Measurements from ENCODE around the gene CACFD1.

CACFD1 gene

GRCh38 chr9:133477992-133478850 lies 18.4 kb downstream of the CACFD1 start:
- Histone ChIP-seq H3K79me2 (no peaks in the 10 kb centered on the region), H3K9me3 (ENCODE audit: control insufficient read depth, low read length) (no peaks in the 10 kb centered on the region), H3K27me3 (ENCODE audit: control insufficient read depth, insufficient read depth, low read length) (no peaks in the 10 kb centered on the region), H3K4me1 (no peaks in the 10 kb centered on the region), H3K4me2 (ENCODE audit: low read length) (peak overlapping the region; percentile 70), H3K4me3 (ENCODE audit: low read depth, low read length) (peak overlapping the region; percentile 42), H3K27ac (no peak overlapping the region), H3K9ac (no peak overlapping the region), H3K36me3 (ENCODE audit: control insufficient read depth, insufficient read depth, low read length) (no peaks in the 10 kb centered on the region), H2AFZ (peak overlapping the region; percentile 83)
- no peak for TF ChIP-seq CTCF (IDR thresholded peaks at IDR 0.05)

- Histone ChIP-seq H3K4me3 (ENCODE audit: low read depth, low read length) (peak within 1 kb of the TSS; percentile 42), H3K36me3 (ENCODE audit: control insufficient read depth, insufficient read depth, low read length) (no peaks in the 10 kb centered on the region), H3K9ac (no peak within 1 kb of the TSS), H2AFZ (peak within 1 kb of the TSS; percentile 83), H3K79me2 (no peaks in the 10 kb centered on the region), H3K9me3 (ENCODE audit: control insufficient read depth, low read length) (no peaks in the 10 kb centered on the region), H3K27ac (no peak within 1 kb of the TSS), H3K4me1 (no peaks in the 10 kb centered on the region), H3K4me2 (ENCODE audit: low read length) (peak within 1 kb of the TSS; percentile 70), H3K27me3 (ENCODE audit: control insufficient read depth, insufficient read depth, low read length) (no peaks in the 10 kb centered on the region)
- no peak for TF ChIP-seq CTCF (IDR thresholded peaks at IDR 0.05)
Observed at GRCh38 chr9:133478851-133479711, 19.3 kb downstream of the CACFD1 start, which contains the start of gene SLC2A6. Gene SLC2A6 (minus strand): TSS chr9:133479099. CDS start chr9:133479059, 40 bp downstream.

GRCh38 chr9:133483611-133484010 lies 23.8 kb downstream of the CACFD1 start:
- no peak overlapping the region for H3K4me2 ChIP-seq (ENCODE audit: low read length)
- no peak overlapping the region for H2AFZ ChIP-seq
- H3K79me2 ChIP-seq = no peaks in the 10 kb centered on the region
- no peak overlapping the region for H3K27ac ChIP-seq
- no peaks in the 10 kb centered on the region for H3K27me3 ChIP-seq (ENCODE audit: control insufficient read depth, insufficient read depth, low read length)
- H3K4me1 ChIP-seq = no peaks in the 10 kb centered on the region
- H3K4me3 ChIP-seq (ENCODE audit: low read depth, low read length) = no peak overlapping the region
- H3K36me3 ChIP-seq (ENCODE audit: control insufficient read depth, insufficient read depth, low read length) = no peaks in the 10 kb centered on the region
- H3K9me3 ChIP-seq (ENCODE audit: control insufficient read depth, low read length) = no peaks in the 10 kb centered on the region
- no peak overlapping the region for H3K9ac ChIP-seq
- no peak for TF ChIP-seq CTCF (IDR thresholded peaks at IDR 0.05)

- Histone ChIP-seq H3K4me3 (ENCODE audit: low read depth, low read length) (no peak overlapping the region), H3K4me1 (no peaks in the 10 kb centered on the region), H3K36me3 (ENCODE audit: control insufficient read depth, insufficient read depth, low read length) (no peaks in the 10 kb centered on the region), H3K9ac (no peak overlapping the region), H3K4me2 (ENCODE audit: low read length) (no peak overlapping the region), H3K79me2 (no peaks in the 10 kb centered on the region), H2AFZ (no peak overlapping the region), H3K27ac (no peak overlapping the region), H3K27me3 (ENCODE audit: control insufficient read depth, insufficient read depth, low read length) (no peaks in the 10 kb centered on the region), H3K9me3 (ENCODE audit: control insufficient read depth, low read length) (no peaks in the 10 kb centered on the region)
- no peak for TF ChIP-seq CTCF (IDR thresholded peaks at IDR 0.05)
Observed at GRCh38 chr9:133484671-133485437, 25.1 kb downstream of the CACFD1 start.

Measured in parathyroid adenoma (tissue), 2 donors.